ENCODE measurements around the gene ORAI2. TPM values are rescaled to one million over a fixed set of nuclear protein-coding genes. Genes with fewer than 3 reads are reported as not detected.

The ORAI2 gene
- polyA plus RNA-seq, 1 donor from 2014 or later, result 36.3 TPM

DNA sequence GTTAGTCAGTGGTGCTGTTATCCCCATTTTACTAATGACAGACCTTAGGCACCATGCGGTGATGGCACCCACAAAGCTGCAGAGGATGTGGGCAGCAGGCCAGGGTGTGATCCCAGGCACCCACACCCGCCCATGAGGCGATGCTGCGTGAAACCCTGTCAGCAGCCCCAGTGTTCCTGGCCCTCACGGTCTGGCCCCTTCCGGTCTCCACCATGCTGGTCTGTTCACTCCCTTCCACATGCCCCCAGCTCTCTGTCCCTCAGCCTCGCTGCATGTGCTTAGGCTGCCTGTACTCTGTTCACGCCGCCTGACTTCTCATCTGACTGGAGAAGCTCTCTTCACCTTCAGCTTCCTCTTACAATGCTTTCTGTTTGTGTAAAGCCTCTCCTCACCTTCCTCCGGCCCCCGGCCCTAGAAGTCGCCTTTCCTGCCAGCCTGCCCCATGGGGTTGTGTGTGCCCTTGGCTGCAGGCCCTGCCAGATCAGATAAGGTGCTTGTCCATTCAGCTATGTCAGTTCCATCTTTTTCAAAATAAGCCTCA is 17.6 kb upstream of the ORAI2 start:
- no peaks in the 10 kb centered on the region for H3K36me3 ChIP-seq (ENCODE audit: insufficient read depth, low read length)
- no peak for TF ChIP-seq EZH2 (IDR thresholded peaks at IDR 0.05; ENCODE audit: borderline replicate concordance, insufficient read depth, low read length, poor library complexity, severe bottlenecking)
- no peaks in the 10 kb centered on the region for H3K79me2 ChIP-seq (replicated peaks; ENCODE audit: insufficient read depth, low read length)
- no peaks in the 10 kb centered on the region for H4K20me1 ChIP-seq (ENCODE audit: insufficient read depth)
- H3K4me2 ChIP-seq (ENCODE audit: low read length), result no peak overlapping the region
- H3K27me3 ChIP-seq (ENCODE audit: insufficient read depth, low read depth, low read length), result no peaks in the 10 kb centered on the region
- no peak overlapping the region for H3K9ac ChIP-seq (ENCODE audit: low read length)
- no peak overlapping the region for H3K4me3 ChIP-seq (ENCODE audit: low read length)
- no peak overlapping the region for H3K27ac ChIP-seq (ENCODE audit: low read length)
- H3K9me2 ChIP-seq (ENCODE audit: insufficient read depth, low read length), result no peaks in the 10 kb centered on the region
- no peak overlapping the region for H2AFZ ChIP-seq (ENCODE audit: low read depth, low read length)
- H3F3A ChIP-seq (ENCODE audit: insufficient read depth, low read length, poor library complexity, severe bottlenecking), result no peaks in the 10 kb centered on the region
- no peaks in the 10 kb centered on the region for H3K9me3 ChIP-seq (ENCODE audit: low read length)

GRCh38 chr7:102416406-102416805 is 17.0 kb upstream of the ORAI2 start:
- H3K27ac ChIP-seq (ENCODE audit: low read length), result no peak overlapping the region
- H3K9me2 ChIP-seq (ENCODE audit: insufficient read depth, low read length), result no peaks in the 10 kb centered on the region
- H3K27me3 ChIP-seq (ENCODE audit: insufficient read depth, low read depth, low read length), result no peaks in the 10 kb centered on the region
- H3F3A ChIP-seq (ENCODE audit: insufficient read depth, low read length, poor library complexity, severe bottlenecking), result no peaks in the 10 kb centered on the region
- no peak overlapping the region for H2AFZ ChIP-seq (ENCODE audit: low read depth, low read length)
- TF ChIP-seq EP300 (conservative IDR thresholded peaks at IDR 0.05; ENCODE audit: poor library complexity, severe bottlenecking), result no peak
- no peak for TF ChIP-seq MXI1 (conservative IDR thresholded peaks at IDR 0.05; ENCODE audit: poor library complexity, severe bottlenecking)
- TF ChIP-seq EZH2 (IDR thresholded peaks at IDR 0.05; ENCODE audit: borderline replicate concordance, insufficient read depth, low read length, poor library complexity, severe bottlenecking), result no peak
- TF ChIP-seq SMC3 (conservative IDR thresholded peaks at IDR 0.05; ENCODE audit: poor library complexity), result no peak
- no peaks in the 10 kb centered on the region for H3K79me2 ChIP-seq (replicated peaks; ENCODE audit: insufficient read depth, low read length)
- no peak overlapping the region for H3K4me2 ChIP-seq (ENCODE audit: low read length)
- H3K9ac ChIP-seq (ENCODE audit: low read length), result no peak overlapping the region
- no peaks in the 10 kb centered on the region for H4K20me1 ChIP-seq (ENCODE audit: insufficient read depth)
- no peaks in the 10 kb centered on the region for H3K9me3 ChIP-seq (ENCODE audit: low read length)
- no peaks in the 10 kb centered on the region for H3K36me3 ChIP-seq (ENCODE audit: insufficient read depth, low read length)
- no peak overlapping the region for H3K4me3 ChIP-seq (ENCODE audit: low read length)

GRCh38 chr7:102417105-102417504 is 16.3 kb upstream of the ORAI2 start:
- Histone ChIP-seq H3K9me2 (ENCODE audit: insufficient read depth, low read length) (no peaks in the 10 kb centered on the region), H3K79me2 (replicated peaks; ENCODE audit: insufficient read depth, low read length) (no peaks in the 10 kb centered on the region), H3F3A (ENCODE audit: insufficient read depth, low read length, poor library complexity, severe bottlenecking) (no peaks in the 10 kb centered on the region), H3K27me3 (ENCODE audit: insufficient read depth, low read depth, low read length) (no peaks in the 10 kb centered on the region), H3K4me2 (ENCODE audit: low read length) (no peak overlapping the region), H3K9me3 (ENCODE audit: low read length) (no peaks in the 10 kb centered on the region), H3K9ac (ENCODE audit: low read length) (no peak overlapping the region), H3K27ac (ENCODE audit: low read length) (no peak overlapping the region), H3K4me3 (ENCODE audit: low read length) (no peak overlapping the region), H3K36me3 (ENCODE audit: insufficient read depth, low read length) (no peaks in the 10 kb centered on the region), H4K20me1 (ENCODE audit: insufficient read depth) (no peaks in the 10 kb centered on the region), H2AFZ (ENCODE audit: low read depth, low read length) (no peak overlapping the region)
- TF ChIP-seq, protein P1, sequence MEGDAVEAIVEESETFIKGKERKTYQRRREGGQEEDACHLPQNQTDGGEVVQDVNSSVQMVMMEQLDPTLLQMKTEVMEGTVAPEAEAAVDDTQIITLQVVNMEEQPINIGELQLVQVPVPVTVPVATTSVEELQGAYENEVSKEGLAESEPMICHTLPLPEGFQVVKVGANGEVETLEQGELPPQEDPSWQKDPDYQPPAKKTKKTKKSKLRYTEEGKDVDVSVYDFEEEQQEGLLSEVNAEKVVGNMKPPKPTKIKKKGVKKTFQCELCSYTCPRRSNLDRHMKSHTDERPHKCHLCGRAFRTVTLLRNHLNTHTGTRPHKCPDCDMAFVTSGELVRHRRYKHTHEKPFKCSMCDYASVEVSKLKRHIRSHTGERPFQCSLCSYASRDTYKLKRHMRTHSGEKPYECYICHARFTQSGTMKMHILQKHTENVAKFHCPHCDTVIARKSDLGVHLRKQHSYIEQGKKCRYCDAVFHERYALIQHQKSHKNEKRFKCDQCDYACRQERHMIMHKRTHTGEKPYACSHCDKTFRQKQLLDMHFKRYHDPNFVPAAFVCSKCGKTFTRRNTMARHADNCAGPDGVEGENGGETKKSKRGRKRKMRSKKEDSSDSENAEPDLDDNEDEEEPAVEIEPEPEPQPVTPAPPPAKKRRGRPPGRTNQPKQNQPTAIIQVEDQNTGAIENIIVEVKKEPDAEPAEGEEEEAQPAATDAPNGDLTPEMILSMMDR (IDR thresholded peaks at IDR 0.05; ENCODE audit: poor library complexity, severe bottlenecking), result no peak
- TF ChIP-seq RAD21 (conservative IDR thresholded peaks at IDR 0.05) (no peak), TAF1 (IDR thresholded peaks at IDR 0.05; ENCODE audit: low read depth) (no peak), POLR2AphosphoS5 (IDR thresholded peaks at IDR 0.05) (no peak), EP300 (conservative IDR thresholded peaks at IDR 0.05; ENCODE audit: poor library complexity, severe bottlenecking) (no peak), REST (IDR thresholded peaks at IDR 0.05; ENCODE audit: borderline replicate concordance) (no peak), SMC3 (conservative IDR thresholded peaks at IDR 0.05; ENCODE audit: poor library complexity) (no peak), EZH2 (IDR thresholded peaks at IDR 0.05; ENCODE audit: borderline replicate concordance, insufficient read depth, low read length, poor library complexity, severe bottlenecking) (no peak), MXI1 (conservative IDR thresholded peaks at IDR 0.05; ENCODE audit: poor library complexity, severe bottlenecking) (no peak)
